Left ventricle myocardium inferior (tissue), 1 donor: ENCODE data around the gene CAPN3. TPM values are rescaled to one million over a fixed set of nuclear protein-coding genes. Genes with fewer than 3 reads are reported as not detected.

ENCODE experiments used
- DNase-seq: peaks from one replicate; pipeline ENCODE4 v3.0.0-alpha.2; 2020
- H3K27ac ChIP-seq: fragments of 200-600 bp; replicated peaks from 2 replicates; pipeline ENCODE4 v1.8.0; 2021
- H3K27me3 ChIP-seq: fragments of 200-600 bp; 2 replicates; pipeline ENCODE4 v1.8.0; 2021; ENCODE audit warnings: low read depth
- H3K36me3 ChIP-seq: fragments of 200-600 bp; 2 replicates; pipeline ENCODE4 v1.8.0; 2021
- H3K4me1 ChIP-seq: fragments of 200-600 bp; 2 replicates; pipeline ENCODE4 v1.8.0; 2021
- H3K4me3 ChIP-seq: fragments of 200-600 bp; 2 replicates; pipeline ENCODE4 v1.8.0; 2021; ENCODE audit warnings: mild to moderate bottlenecking, moderate library complexity
- H3K9me3 ChIP-seq: fragments of 200-600 bp; replicated peaks from 2 replicates; pipeline ENCODE4 v1.8.0; 2021
- CTCF ChIP-seq: fragments of 200-600 bp; IDR thresholded peaks from 2 replicates; pipeline ENCODE4 v1.8.0; 2021; ENCODE audit warnings: antibody characterized with exemption, mild to moderate bottlenecking, borderline replicate concordance
- intact Hi-C: fragments of 100-400 bp; cut with micrococcal nuclease; formaldehyde crosslinking; loops from one replicate; pipeline ENCODE4 v1.11.0; 2022
- total RNA-seq: library from RNA; stranded (reverse); fragmentation: NEBNext Ultra II Directional; extraction: Animal tissue kit (Norgen Biotek cat#: 25700); gene quantifications from one replicate; pipeline ENCODE4 v1.2.1, GENCODE V29; 2021
- donor health status: DM: no; HTN: yes; CAD: no; lungs with severe emphysema.

Gene CAPN3
- total RNA-seq, 1 donor from 2014 or later = 6.0 TPM

- intact Hi-C loops = no loop called here
Measured at GRCh38 chr15:42405863-42406482, 46.7 kb downstream of the CAPN3 start.

DNA sequence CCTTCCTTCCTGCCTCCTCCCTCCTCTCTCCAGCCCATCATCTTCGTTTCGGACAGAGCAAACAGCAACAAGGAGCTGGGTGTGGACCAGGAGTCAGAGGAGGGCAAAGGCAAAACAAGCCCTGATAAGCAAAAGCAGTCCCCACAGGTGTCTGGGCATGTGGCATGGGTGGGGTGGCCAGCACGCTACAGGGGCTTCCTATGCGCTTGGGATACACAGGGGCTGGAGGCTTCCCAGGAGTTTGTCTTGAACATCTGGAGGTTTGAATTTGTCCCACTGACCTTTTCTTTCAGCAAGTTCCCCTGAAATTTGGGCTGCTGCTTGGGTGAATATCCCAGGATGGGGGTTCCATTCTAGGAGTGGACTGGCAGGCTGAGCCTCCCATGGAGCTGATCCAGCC is 48.9 kb downstream of the CAPN3 start:
- H3K27ac ChIP-seq = no peak overlapping the region
- intact Hi-C loops = no loop called here

More at GRCh38 chr15:42405863-42406482, 46.7 kb downstream of the CAPN3 start:
- Histone ChIP-seq H3K4me1 (no peaks in the 10 kb centered on the region), H3K36me3 (peaks cover 17% of the 10 kb centered on the region), H3K4me3 (no peak overlapping the region), H3K27ac (no peak overlapping the region), H3K27me3 (no peaks in the 10 kb centered on the region), H3K9me3 (no peaks in the 10 kb centered on the region)
- no peak for TF ChIP-seq CTCF
- DNase-seq = no peak

GRCh38 chr15:42409011-42409410 is 49.7 kb downstream of the CAPN3 start:
- no peak overlapping the region for H3K27ac ChIP-seq
- no peak for DNase-seq
- H3K27me3 ChIP-seq = no peaks in the 10 kb centered on the region
- TF ChIP-seq CTCF = no peak
- H3K4me1 ChIP-seq = peaks cover 1% of the 10 kb centered on the region
- H3K4me3 ChIP-seq = no peak overlapping the region
- H3K36me3 ChIP-seq = peaks cover 25% of the 10 kb centered on the region
- H3K9me3 ChIP-seq = no peaks in the 10 kb centered on the region
- intact Hi-C loops = no loop called here

More for the DNA sequence above, 48.9 kb downstream of the CAPN3 start:
- H3K4me3 ChIP-seq = no peak overlapping the region
- H3K4me1 ChIP-seq = no peaks in the 10 kb centered on the region
- TF ChIP-seq CTCF = no peak
- peaks cover 27% of the 10 kb centered on the region for H3K36me3 ChIP-seq
- no peaks in the 10 kb centered on the region for H3K27me3 ChIP-seq
- no peak for DNase-seq
- no peaks in the 10 kb centered on the region for H3K9me3 ChIP-seq

GRCh38 chr15:42411884-42412283 is 52.6 kb downstream of the CAPN3 start:
- Histone ChIP-seq H3K27me3 (no peaks in the 10 kb centered on the region), H3K9me3 (no peaks in the 10 kb centered on the region), H3K27ac (no peak overlapping the region), H3K4me3 (no peak overlapping the region), H3K36me3 (peaks cover 52% of the 10 kb centered on the region), H3K4me1 (peaks cover 17% of the 10 kb centered on the region)
- intact Hi-C loops = no loop called here
- no peak for TF ChIP-seq CTCF
- DNase-seq = no peak

- H3K36me3 ChIP-seq = peaks cover 73% of the 10 kb centered on the region
- peaks cover 17% of the 10 kb centered on the region for H3K4me1 ChIP-seq
- peak overlapping the region; percentile 24 for H3K27ac ChIP-seq
- no peak overlapping the region for H3K4me3 ChIP-seq
- intact Hi-C loops = no loop called here
- TF ChIP-seq CTCF = no peak
- H3K27me3 ChIP-seq = no peaks in the 10 kb centered on the region
- no peaks in the 10 kb centered on the region for H3K9me3 ChIP-seq
- DNase-seq = no peak
Measured at GRCh38 chr15:42413920-42414319, 54.6 kb downstream of the CAPN3 start.
